ENCODE data around the gene TGIF1. TPM values are rescaled to one million over a fixed set of nuclear protein-coding genes. Genes with fewer than 3 reads are reported as not detected.
"Not testable (repeated sequence)": the region's sequence is repeated elsewhere in the genome, so short reads cannot be mapped to it uniquely, and the experiment has no call there.

The TGIF1 gene
- 10 to 100 TPM; 18.6 to 86.1 TPM for total RNA-seq

DNA sequence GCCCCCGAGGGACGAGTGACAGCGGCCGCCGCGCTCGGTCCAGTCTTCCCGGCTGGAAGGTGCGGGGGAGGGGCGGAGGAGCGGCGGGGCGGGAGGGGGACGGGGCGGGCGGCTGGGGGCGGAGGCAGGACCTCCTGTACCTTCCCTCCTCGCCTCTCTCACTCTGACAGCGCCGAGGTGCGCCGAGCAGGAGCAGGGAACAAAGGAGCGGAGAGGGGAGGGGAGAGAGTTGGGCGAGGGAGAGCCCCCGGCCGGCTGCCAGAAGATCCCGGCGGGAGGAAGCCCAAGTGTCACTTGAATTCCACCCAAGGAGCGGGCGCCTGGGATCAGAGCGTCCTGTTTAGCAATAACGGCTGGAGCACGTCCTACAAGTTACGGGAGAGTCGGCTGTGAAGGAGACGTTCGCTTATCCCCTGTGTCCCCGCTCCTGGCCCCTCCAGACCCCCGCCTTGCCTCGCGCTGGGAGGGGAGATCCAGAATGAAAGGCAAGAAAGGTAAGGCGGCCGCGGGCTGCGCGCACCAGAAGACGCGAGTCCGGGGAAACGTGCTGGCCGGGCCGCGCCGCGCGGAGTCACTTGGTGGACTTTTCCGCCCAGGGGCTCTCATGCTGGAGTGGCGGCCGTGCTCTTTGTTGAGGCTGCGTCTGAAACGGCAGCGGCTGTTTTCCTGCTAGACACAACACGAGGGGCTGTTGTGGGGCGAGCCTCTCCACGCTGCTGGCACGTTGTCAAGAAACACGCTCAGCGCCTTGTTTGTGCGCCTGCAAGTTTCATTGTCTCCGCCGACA is at the start of gene TGIF1:
TGIF1 (plus strand) TSS at position 161 of the 787 bp plus-strand sequence; CDS start at position 479, 318 bp downstream.
- H3K27me3 Mint-ChIP-seq, result no peaks in the 10 kb centered on the region
- ATAC-seq (replicated peaks), result no peak
- H3K36me3 Mint-ChIP-seq (ENCODE audit: low read depth), result peaks cover 75% of the 10 kb centered on the region
- peaks cover 10% of the 10 kb centered on the region for H3K4me1 Mint-ChIP-seq
- H3K27ac Mint-ChIP-seq, result peak within 1 kb of the TSS; percentile 99
- H3K4me3 Mint-ChIP-seq, result peak within 1 kb of the TSS; percentile 98
- H3K9me3 Mint-ChIP-seq, result no peaks in the 10 kb centered on the region

DNA sequence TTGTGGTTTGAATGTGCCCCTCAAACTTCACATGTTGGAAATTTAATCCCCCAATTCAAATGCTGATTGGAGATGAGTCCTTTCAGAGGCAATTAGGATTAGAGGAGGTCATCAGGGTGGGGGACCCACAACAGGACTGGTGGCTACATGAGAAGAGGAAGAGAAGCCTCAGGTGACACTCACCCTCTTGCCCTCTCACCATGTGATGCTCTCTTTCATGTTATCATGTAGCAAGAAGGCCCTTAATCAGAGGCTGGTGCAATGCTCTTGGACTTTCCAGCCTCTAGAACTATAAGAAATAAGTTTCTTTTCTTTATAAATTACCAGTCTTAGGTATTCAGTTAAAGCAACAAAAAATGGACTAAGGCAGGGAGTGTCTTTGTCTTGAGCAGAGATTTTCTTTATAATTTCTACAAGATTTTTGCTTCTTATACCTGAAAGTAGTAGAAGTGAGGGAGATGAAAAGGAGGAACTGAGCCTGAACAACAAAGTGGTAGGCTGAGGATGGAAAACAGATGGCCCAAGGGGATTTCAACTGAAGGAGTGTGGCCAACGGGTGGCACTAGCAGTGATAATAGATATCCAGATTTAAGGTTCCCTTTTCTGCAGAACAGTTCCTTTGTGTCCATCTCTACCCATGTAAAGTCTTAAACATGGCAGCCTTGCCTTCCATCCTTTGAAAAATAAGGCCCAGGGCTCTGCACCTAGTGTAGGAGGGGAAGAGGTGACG is 49.2 kb upstream of the TGIF1 start:
- Mint-ChIP-seq H3K4me3 (no peak overlapping the region), H3K36me3 (ENCODE audit: low read depth) (no peaks in the 10 kb centered on the region), H3K9me3 (peaks cover 3% of the 10 kb centered on the region), H3K27me3 (no peaks in the 10 kb centered on the region), H3K4me1 (no peaks in the 10 kb centered on the region), H3K27ac (no peak overlapping the region)
- ATAC-seq (replicated peaks), result no peak

DNA sequence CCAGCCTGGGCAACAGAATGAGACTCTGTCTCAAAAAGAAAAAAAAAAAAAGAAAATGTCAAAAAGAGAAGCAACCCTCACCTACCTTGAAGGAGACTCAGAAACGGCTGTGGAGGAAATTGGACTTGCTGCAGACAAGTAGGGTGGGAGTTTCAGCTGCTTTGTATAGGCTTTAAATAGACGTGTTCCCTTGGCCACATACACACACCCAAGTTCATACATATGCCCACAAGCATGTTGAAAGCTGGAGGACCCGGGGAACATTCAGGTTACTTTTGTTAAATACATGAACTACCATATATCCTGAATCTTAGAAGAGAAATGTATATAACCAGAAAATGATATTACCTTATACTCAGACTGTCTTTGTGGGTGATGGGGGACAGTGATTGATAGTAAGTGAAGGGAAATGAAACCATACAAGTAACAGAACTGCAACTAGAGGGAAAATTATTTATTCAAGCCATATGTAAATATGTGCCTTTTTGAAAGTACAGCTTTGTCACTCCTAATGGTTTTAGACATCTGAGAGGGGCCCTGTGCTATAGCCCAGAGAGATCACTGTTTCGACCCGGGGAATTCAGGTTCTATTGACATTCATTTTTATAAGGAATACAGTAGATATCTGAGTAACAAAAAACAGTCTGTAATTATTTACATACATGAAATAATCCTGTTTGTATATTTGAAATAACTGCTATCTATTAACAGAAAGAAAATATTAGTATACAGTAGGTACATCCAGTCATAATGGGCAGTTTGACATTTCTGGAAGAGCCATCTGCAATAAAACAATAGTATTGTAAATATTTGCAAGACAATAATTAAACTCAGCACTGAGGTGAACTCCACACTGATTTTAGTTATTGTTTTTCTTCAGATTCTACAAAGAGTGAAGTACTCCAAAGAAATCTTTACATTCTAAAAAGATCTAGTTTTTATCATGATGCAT is 48.0 kb upstream of the TGIF1 start:
- H3K9me3 Mint-ChIP-seq, result peaks cover 3% of the 10 kb centered on the region
- H3K27ac Mint-ChIP-seq, result no peak overlapping the region
- H3K36me3 Mint-ChIP-seq (ENCODE audit: low read depth), result no peaks in the 10 kb centered on the region
- H3K4me3 Mint-ChIP-seq, result no peak overlapping the region
- ATAC-seq (replicated peaks), result peak; percentile 56
- no peaks in the 10 kb centered on the region for H3K4me1 Mint-ChIP-seq
- no peaks in the 10 kb centered on the region for H3K27me3 Mint-ChIP-seq

DNA sequence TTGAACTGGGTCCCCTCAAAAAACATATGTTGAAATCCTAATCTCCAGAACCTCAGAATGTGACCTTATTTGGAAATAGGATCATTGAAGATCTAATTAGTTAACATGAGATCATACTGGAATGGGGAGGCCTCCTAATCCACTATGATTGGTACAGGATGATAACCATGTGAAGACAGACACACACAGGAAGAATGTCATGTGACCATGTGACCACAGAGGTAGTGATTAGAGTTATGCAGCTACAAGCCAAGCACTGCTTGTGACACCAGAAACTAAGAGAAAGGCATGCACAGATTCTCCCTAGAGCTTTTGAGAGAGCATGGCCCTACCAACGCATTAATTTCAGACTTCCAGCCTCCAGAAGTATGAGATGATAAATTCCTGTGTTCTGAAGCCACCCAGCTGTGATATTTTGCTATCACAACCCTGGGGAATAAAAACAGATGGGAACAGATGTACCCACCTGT is 47.0 kb upstream of the TGIF1 start:
- no peak overlapping the region for H3K27ac Mint-ChIP-seq

DNA sequence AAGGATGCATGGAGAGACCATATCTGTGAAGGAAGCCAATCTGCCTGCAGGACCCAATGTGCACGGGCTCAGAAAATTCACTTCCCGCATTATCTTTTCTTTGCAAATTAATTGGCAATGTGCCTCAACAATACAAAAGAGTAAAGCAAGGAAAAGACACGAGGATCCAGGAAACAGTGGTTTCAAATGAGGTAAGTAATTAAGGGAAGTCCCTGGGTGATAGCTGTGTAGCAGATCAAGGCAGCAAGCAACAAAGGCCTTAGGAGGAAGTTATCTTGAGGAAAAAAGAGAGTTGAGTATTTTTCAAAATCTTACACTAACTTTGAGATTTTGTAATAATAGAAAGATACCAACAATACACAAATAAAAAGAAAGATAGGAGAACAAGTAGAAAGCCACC is 44.3 kb upstream of the TGIF1 start:
- Mint-ChIP-seq H3K27me3 (no peaks in the 10 kb centered on the region), H3K4me1 (no peaks in the 10 kb centered on the region), H3K9me3 (peaks cover 3% of the 10 kb centered on the region), H3K4me3 (no peak overlapping the region), H3K27ac (no peak overlapping the region), H3K36me3 (ENCODE audit: low read depth) (no peaks in the 10 kb centered on the region)
- no peak for ATAC-seq (replicated peaks)

More for the DNA sequence above, 47.0 kb upstream of the TGIF1 start:
- Mint-ChIP-seq H3K9me3 (peaks cover 3% of the 10 kb centered on the region), H3K4me1 (no peaks in the 10 kb centered on the region), H3K27me3 (no peaks in the 10 kb centered on the region), H3K36me3 (ENCODE audit: low read depth) (no peaks in the 10 kb centered on the region), H3K4me3 (no peak overlapping the region)
- ATAC-seq (replicated peaks), result peak; percentile 82

DNA sequence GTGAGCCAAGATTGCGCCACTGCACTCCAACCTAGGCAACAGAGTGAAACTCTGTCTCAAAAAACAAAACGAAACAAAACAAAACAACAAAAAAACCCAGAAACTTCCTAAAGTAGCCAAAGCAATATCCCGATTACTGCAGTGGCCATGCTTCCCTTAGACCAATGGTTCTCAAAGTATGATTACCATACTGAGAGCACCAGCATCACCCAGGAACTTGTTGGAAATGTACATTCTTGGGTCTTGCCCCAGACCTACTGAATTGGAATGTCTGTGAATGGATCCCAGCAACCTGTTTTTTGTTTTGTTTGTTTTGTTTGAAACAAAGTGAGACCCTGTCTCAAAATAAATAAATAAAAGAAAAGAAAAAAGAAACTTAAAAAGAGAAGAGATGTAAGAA is 41.9 kb upstream of the TGIF1 start:
- no peak overlapping the region for H3K4me3 Mint-ChIP-seq
- no peaks in the 10 kb centered on the region for H3K4me1 Mint-ChIP-seq
- no peak overlapping the region for H3K27ac Mint-ChIP-seq
- peaks cover 3% of the 10 kb centered on the region for H3K9me3 Mint-ChIP-seq
- H3K27me3 Mint-ChIP-seq, result no peaks in the 10 kb centered on the region
- no peak for ATAC-seq (replicated peaks)
- no peaks in the 10 kb centered on the region for H3K36me3 Mint-ChIP-seq (ENCODE audit: low read depth)

DNA sequence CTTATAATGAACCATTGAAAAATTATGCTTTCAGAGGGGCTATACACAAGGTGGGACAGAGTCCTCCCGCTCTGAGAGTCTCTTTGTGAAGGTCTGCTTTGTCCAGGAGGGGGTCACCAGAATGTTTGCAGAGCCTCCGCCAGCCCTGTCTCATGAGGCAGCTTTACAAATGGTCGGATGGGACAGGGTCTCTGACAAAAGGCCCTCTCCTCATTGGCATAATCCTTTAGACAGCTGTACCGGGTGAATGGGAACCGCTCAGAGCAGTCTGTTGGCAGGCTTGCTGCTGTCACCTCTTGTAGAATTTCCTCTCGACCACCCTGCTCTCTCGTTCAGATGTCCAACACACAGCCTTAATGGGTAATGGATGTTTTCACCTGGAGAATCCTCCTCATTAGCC is 40.2 kb upstream of the TGIF1 start:
- Mint-ChIP-seq H3K9me3 (peaks cover 3% of the 10 kb centered on the region), H3K4me3 (no peak overlapping the region), H3K27ac (no peak overlapping the region), H3K4me1 (no peaks in the 10 kb centered on the region), H3K27me3 (no peaks in the 10 kb centered on the region), H3K36me3 (ENCODE audit: low read depth) (no peaks in the 10 kb centered on the region)
- no peak for ATAC-seq (replicated peaks)

DNA sequence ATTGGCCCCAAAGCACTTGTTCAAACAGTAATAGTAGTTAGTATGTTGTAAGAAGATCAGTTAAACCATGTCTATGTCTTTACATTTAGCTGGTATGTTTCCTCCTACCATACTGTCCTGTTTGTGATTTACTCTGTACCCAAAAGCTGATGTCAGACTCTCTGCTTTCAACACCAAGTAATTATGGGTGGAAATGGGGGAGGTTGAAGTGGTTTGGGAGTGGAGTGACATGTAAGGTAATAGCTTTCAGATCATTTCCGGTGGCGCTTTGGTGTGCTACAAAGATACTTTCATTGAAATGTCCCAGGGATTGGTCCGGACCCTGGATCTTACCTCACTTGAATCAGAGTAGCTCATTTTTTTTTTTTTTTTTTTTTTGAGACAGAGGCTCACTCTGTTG is 39.7 kb upstream of the TGIF1 start:
- no peaks in the 10 kb centered on the region for H3K4me1 Mint-ChIP-seq
- H3K27me3 Mint-ChIP-seq, result no peaks in the 10 kb centered on the region
- peaks cover 3% of the 10 kb centered on the region for H3K9me3 Mint-ChIP-seq
- no peak overlapping the region for H3K27ac Mint-ChIP-seq
- no peaks in the 10 kb centered on the region for H3K36me3 Mint-ChIP-seq (ENCODE audit: low read depth)
- ATAC-seq (replicated peaks), result no peak
- no peak overlapping the region for H3K4me3 Mint-ChIP-seq

DNA sequence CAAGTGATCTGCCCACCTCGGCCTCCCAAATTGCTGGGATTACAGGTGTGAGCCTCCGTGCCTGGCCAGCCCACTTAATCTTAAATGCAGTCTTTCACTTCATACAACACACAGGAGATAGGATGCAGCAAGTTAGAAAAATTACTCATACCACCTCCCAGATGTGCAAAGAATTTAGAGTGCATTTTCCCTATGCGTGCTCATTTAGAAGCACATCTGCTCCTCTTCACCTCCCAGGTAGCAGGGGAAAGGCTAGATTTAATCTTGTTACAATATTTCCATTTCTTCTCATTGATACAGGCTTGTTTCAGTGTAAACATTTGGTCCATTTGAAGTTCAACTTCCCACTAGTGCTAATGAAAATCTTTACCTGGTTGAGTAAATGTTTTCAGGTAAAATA is 39.1 kb upstream of the TGIF1 start:
- ATAC-seq (replicated peaks), result not testable (repeated sequence)

DNA sequence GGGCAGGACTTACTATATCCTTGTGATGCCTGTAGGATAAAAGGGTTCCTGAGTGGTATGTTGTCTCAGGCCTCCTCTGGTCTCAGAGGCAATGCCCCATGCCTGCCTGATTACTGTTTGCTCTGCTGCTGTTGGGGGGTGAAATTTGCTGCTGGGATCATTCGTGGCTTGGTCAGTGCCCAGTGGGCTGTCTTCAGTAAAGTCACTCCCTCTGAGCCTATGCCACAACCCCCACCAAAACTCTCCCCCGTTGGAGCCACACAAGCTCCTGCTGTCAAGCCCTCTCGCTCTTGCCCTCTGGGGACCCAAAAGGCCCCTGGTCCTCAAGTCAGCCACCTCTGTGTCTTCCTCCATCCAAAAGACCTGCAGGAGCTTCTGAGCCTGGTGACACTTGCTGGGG is 38.6 kb upstream of the TGIF1 start:
- H3K27me3 Mint-ChIP-seq, result no peaks in the 10 kb centered on the region
- peak overlapping the region; percentile 35 for H3K27ac Mint-ChIP-seq
- H3K4me1 Mint-ChIP-seq, result no peaks in the 10 kb centered on the region
- peak overlapping the region; percentile 71 for H3K4me3 Mint-ChIP-seq
- H3K36me3 Mint-ChIP-seq (ENCODE audit: low read depth), result no peaks in the 10 kb centered on the region
- no peaks in the 10 kb centered on the region for H3K9me3 Mint-ChIP-seq
- ATAC-seq (replicated peaks), result no peak

More for the DNA sequence above, 39.1 kb upstream of the TGIF1 start:
- not testable (repeated sequence) for H3K36me3 Mint-ChIP-seq (ENCODE audit: low read depth); H3K4me3 Mint-ChIP-seq; H3K9me3 Mint-ChIP-seq; H3K4me1 Mint-ChIP-seq; H3K27me3 Mint-ChIP-seq
- H3K27ac Mint-ChIP-seq, result peak overlapping the region; percentile 35

DNA sequence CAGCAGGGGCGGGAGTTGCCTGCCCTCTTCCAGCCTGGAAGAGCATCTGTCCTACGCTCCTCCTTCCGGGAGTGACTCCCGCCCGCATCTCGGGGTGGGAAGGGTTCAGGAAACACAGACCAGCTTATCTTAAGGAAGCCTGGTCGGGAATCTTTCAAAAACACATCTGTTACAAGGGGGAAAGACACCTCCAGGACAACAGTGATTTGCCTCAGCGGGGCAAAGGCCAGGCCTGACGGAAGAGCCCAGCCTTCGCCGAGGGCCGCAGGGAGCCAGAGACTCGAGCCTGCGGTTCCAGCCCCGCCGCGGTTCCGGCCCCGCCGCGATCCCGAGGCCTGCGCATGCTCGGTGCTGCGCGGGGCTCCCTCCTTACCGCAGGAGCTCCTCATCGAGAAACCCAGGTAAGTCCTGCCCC is 38.1 kb upstream of the TGIF1 start:
- Mint-ChIP-seq H3K27me3 (no peaks in the 10 kb centered on the region), H3K36me3 (ENCODE audit: low read depth) (no peaks in the 10 kb centered on the region), H3K27ac (peak overlapping the region; percentile 35), H3K4me1 (no peaks in the 10 kb centered on the region), H3K9me3 (no peaks in the 10 kb centered on the region), H3K4me3 (peak overlapping the region; percentile 71)
- ATAC-seq (replicated peaks), result peak; percentile 40

DNA sequence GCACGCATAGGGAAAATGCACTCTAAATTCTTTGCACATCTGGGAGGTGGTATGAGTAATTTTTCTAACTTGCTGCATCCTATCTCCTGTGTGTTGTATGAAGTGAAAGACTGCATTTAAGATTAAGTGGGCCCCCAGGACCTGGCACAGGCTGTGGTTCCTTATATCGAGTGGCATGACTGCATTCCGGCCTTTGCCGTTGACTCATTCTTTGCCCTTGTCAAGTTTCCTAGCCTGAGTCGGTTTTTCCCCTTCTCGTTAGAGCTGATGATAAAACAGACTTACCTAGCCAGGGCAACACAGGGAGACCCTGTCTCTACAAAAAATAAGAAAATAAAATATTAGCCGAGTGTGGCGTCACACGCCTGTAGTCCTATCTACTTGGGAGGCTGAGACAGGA is 37.4 kb upstream of the TGIF1 start:
- ATAC-seq (replicated peaks), result peak; percentile 99
- Mint-ChIP-seq H3K4me3 (peak overlapping the region; percentile 71), H3K27ac (peak overlapping the region; percentile 35)
- H3K4me1 Mint-ChIP-seq; H3K36me3 Mint-ChIP-seq (ENCODE audit: low read depth); H3K27me3 Mint-ChIP-seq; H3K9me3 Mint-ChIP-seq: not testable (repeated sequence)

DNA sequence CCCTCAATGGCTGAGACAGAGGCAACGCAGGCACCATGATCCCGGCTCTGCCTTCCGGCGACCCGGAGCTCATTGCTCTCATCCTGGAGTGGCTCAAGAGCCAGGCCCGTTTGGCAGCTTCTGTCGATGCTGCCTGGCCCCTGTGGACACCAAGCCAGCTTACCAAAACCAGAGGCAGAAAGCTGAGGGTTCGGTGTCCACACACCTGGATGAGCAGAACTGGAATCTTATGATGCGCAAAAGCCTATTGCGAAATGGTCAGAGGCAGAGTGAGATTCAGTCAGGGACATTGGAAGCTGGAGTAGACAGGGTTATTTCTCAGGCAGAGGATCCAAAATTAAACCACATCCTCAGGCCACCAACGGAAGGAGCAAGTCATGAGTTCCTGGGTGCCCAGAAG is 34.9 kb upstream of the TGIF1 start:
- Mint-ChIP-seq H3K9me3 (no peaks in the 10 kb centered on the region), H3K27ac (no peak overlapping the region), H3K4me1 (no peaks in the 10 kb centered on the region), H3K27me3 (no peaks in the 10 kb centered on the region), H3K4me3 (no peak overlapping the region), H3K36me3 (ENCODE audit: low read depth) (no peaks in the 10 kb centered on the region)
- no peak for ATAC-seq (replicated peaks)

DNA sequence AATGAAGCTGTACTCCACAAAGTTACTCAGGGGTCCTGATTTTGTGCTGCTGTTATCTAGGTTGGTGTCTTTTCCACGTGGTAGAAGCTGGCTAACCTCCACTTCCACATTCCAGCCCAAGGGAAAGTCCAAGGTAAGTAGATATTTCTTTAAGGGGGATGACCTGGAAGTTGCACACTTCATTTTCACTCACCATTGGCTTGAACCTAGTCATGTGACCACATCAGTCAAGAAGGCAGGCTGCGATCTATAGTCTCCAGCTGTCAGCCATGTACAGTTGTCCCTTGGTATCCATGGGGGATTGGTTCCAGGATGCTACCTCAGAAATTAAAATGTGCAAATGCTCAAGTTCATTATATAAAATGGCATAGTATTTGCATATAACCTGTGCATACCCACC is 31.9 kb upstream of the TGIF1 start:
- Mint-ChIP-seq H3K9me3 (no peaks in the 10 kb centered on the region), H3K4me3 (no peak overlapping the region)
- no peak for ATAC-seq (replicated peaks)

More for the DNA sequence above, 31.9 kb upstream of the TGIF1 start:
- no peaks in the 10 kb centered on the region for H3K27me3 Mint-ChIP-seq
- no peaks in the 10 kb centered on the region for H3K4me1 Mint-ChIP-seq
- no peaks in the 10 kb centered on the region for H3K36me3 Mint-ChIP-seq (ENCODE audit: low read depth)
- H3K27ac Mint-ChIP-seq, result no peak overlapping the region
